ENCODE results near the gene CHRNB4. TPM values are rescaled to one million over a fixed set of nuclear protein-coding genes. Genes with fewer than 3 reads are reported as not detected.

The CHRNB4 gene
- polyA plus RNA-seq, 1 of the 3 experiments (the other 2 are of a cell fraction): 0.30 TPM

- TF ChIP-seq EZH2phosphoT487 (IDR thresholded peaks at IDR 0.05; ENCODE audit: borderline replicate concordance, low read depth) (no peak), TAF1 (IDR thresholded peaks at IDR 0.05; ENCODE audit: borderline replicate concordance, low read depth, low read length) (no peak), NFIC (IDR thresholded peaks at IDR 0.05; ENCODE audit: borderline replicate concordance) (peak; percentile 32; the same call in 1 of the 2 replicates), FOXJ3 (CRISPR knock-in tag; IDR thresholded peaks at IDR 0.05) (peak; percentile 96), SIN3A (IDR thresholded peaks at IDR 0.05; ENCODE audit: borderline replicate concordance, low read depth, low read length) (no peak), FOXM1 (IDR thresholded peaks at IDR 0.05; ENCODE audit: low read depth) (no peak)
- TF ChIP-seq, protein P1, sequence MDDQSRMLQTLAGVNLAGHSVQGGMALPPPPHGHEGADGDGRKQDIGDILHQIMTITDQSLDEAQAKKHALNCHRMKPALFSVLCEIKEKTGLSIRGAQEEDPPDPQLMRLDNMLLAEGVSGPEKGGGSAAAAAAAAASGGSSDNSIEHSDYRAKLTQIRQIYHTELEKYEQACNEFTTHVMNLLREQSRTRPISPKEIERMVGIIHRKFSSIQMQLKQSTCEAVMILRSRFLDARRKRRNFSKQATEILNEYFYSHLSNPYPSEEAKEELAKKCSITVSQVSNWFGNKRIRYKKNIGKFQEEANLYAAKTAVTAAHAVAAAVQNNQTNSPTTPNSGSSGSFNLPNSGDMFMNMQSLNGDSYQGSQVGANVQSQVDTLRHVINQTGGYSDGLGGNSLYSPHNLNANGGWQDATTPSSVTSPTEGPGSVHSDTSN (IDR thresholded peaks at IDR 0.05): peak; percentile 44
- TF ChIP-seq, protein P2, sequence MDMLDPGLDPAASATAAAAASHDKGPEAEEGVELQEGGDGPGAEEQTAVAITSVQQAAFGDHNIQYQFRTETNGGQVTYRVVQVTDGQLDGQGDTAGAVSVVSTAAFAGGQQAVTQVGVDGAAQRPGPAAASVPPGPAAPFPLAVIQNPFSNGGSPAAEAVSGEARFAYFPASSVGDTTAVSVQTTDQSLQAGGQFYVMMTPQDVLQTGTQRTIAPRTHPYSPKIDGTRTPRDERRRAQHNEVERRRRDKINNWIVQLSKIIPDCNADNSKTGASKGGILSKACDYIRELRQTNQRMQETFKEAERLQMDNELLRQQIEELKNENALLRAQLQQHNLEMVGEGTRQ (IDR thresholded peaks at IDR 0.05; ENCODE audit: borderline replicate concordance, low read depth, low read length): no peak
Observed at GRCh38 chr15:78671626-78672211, 30.7 kb upstream of the CHRNB4 start (continued).

DNA sequence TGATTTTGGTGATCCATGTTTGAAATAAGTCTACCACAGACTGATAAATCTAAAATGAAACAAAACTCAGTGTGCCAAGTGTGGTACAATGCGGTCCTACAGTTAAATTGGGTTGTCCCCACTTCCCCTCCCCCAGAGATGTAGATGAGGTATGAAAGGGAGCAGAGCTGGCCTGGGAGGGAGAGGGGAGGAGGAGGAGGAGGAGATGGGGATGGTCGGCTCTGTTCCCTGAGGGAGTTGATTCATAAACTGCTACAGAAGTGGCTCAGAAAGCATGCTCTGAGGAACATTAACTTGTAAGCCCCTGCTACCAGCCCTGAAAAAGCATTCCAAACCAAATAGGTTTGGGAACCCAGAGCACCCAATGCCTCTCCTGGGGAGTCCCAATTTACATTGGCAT is 28.0 kb upstream of the CHRNB4 start:
- no peak overlapping the region for H3K9ac ChIP-seq
- TF ChIP-seq, protein P2 (IDR thresholded peaks at IDR 0.05; ENCODE audit: borderline replicate concordance, low read depth, low read length): no peak
- TF ChIP-seq SIN3A (IDR thresholded peaks at IDR 0.05; ENCODE audit: borderline replicate concordance, low read depth, low read length): no peak
- TF ChIP-seq TCF12 (IDR thresholded peaks at IDR 0.05): no peak
- TF ChIP-seq FOXM1 (IDR thresholded peaks at IDR 0.05; ENCODE audit: low read depth): no peak
- no peak for TF ChIP-seq RFX5 (IDR thresholded peaks at IDR 0.05; ENCODE audit: low read length)
- no peak for TF ChIP-seq IRF3 (IDR thresholded peaks at IDR 0.05; ENCODE audit: low read depth, low read length)
- TF ChIP-seq FOXJ3 (CRISPR knock-in tag; IDR thresholded peaks at IDR 0.05): no peak
- TF ChIP-seq REST (IDR thresholded peaks at IDR 0.05; ENCODE audit: low read depth, low read length): no peak
- TF ChIP-seq FOSL2 (IDR thresholded peaks at IDR 0.05; ENCODE audit: borderline replicate concordance, low read depth): no peak
- H3K4me1 ChIP-seq (ENCODE audit: control insufficient read depth in 1 of 2, insufficient read depth in 2 of 2, low read depth in 1 of 2, low read length in 1 of 2): peaks cover 0 to 41% of the 10 kb centered on the region in 2 experiments; a peak in 2 of 4 replicates
- no peaks in the 10 kb centered on the region for H3K79me2 ChIP-seq (ENCODE audit: insufficient read depth)
- no peak overlapping the region for H2AFZ ChIP-seq (ENCODE audit: low read depth)
- H3F3A ChIP-seq (replicated peaks; ENCODE audit: insufficient read depth): no peaks in the 10 kb centered on the region
- no peaks in the 10 kb centered on the region; the same call in 1 of the 2 replicates for H3K27me3 ChIP-seq (ENCODE audit: insufficient read depth)
- POLR2A ChIA-PET: interaction anchor here (1.1 kb wide), 1 partner anchor 28 kb away, joined by 4 read pairs; the partner anchor contains the start of gene CHRNB4
- peak overlapping the region in 1 of 2 experiments; percentile 99; a peak in 1 of 4 replicates for H3K27ac ChIP-seq (ENCODE audit: low read depth in 2 of 2, low read length in 1 of 2)
- no peak overlapping the region for H3K4me2 ChIP-seq
- no peaks in the 10 kb centered on the region for H3K9me2 ChIP-seq
- 72% methylated on average over 2 of the region's 2 CpGs for WGBS (ENCODE audit: low lambda C conversion rate)
- H3K9me3 ChIP-seq: no peaks in the 10 kb centered on the region
- CTCF ChIA-PET: interaction anchor here (1.2 to 1.8 kb wide), 4 partner anchors 17 to 50 kb away, joined by 3 to 4 read pairs (median 3); no protein-coding TSS in a partner anchor
- H4K20me1 ChIP-seq (ENCODE audit: insufficient read depth): no peaks in the 10 kb centered on the region
- no peak overlapping the region for H3K4me3 ChIP-seq (ENCODE audit: low read depth in 2 of 2, low read length in 1 of 2)
- no peaks in the 10 kb centered on the region for H3K36me3 ChIP-seq (replicated peaks in 1 of 2; ENCODE audit: control insufficient read depth in 1 of 2, insufficient read depth in 2 of 2, low read length in 1 of 2)
- DNase-seq: no peak
